HG02588 (cell line): ENCODE measurements around the gene ARHGAP4.

ENCODE experiments used
- ATAC-seq: cut with Tn5 transposase; IDR thresholded peaks from one replicate; pipeline ENCODE4 v1.9.1; 2021; ENCODE audit warnings: mild to moderate bottlenecking, moderate library complexity; ENCODE audit not compliant: unreplicated experiment

ARHGAP4 gene

DNA sequence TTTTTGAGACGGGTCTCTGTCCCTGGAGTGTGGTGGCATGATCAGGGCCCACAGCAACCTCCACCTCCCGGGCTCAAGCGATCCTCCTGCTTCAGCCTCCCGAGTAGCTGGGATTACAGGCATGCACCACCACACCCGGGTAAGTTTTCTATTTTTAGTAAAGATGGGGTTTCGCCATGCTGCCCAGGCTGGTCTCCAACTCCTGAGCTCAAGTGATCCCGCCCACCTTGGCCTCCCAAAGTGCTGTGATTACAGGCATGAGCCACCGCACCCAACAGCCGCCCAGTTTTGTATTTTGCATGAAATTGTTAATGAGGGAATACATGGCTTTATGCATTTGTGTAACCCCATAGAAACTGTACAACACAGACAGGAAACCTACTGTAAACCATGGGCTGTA, 2.8 kb upstream of the ARHGAP4 start:
- no peak for ATAC-seq

DNA sequence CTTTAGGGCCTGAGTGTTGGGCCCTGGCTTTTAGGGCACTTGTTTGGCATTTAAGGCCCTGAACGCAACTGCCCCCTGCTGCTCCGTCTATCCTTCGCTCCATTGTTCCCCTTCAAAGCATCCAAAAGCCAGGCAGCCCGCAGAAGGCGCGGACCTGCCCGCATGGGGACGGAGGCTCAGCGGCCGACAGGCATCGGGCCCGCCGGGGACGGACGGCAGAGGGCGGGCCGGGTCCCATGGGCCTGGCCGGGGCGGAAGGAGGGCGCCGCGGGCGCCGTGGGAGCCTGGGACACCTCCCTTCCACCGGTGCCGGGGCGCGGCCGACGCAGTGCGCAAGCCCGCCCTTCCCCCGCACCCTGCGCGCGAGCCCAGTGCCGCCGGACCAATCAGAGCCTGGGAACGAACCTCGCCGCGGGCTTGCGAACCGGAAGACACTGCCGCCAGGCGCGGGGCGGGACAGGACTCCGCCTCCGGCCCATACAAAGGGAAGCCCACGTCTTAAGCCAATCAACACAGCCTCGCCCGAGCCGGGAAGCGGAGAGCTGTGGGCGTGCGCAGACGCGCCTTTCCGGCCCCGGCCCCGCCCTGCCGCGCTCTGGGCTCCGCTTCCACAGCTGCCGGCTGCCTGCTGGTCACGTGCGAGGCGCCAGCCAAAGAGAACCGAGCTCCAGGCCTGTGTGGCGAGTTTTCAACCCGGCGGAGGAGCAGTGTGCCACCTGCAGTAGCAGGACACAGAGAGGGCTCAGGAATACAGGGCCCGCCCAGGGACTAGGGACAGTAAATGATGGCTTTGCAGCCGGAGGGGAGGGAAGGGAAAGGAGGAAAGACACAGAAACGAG, 2.1 kb upstream of the ARHGAP4 start:
- peak; percentile 65 for ATAC-seq

GRCh38 chrX:153927672-153927921, 1.5 kb upstream of the ARHGAP4 start:
- no peak for ATAC-seq

DNA sequence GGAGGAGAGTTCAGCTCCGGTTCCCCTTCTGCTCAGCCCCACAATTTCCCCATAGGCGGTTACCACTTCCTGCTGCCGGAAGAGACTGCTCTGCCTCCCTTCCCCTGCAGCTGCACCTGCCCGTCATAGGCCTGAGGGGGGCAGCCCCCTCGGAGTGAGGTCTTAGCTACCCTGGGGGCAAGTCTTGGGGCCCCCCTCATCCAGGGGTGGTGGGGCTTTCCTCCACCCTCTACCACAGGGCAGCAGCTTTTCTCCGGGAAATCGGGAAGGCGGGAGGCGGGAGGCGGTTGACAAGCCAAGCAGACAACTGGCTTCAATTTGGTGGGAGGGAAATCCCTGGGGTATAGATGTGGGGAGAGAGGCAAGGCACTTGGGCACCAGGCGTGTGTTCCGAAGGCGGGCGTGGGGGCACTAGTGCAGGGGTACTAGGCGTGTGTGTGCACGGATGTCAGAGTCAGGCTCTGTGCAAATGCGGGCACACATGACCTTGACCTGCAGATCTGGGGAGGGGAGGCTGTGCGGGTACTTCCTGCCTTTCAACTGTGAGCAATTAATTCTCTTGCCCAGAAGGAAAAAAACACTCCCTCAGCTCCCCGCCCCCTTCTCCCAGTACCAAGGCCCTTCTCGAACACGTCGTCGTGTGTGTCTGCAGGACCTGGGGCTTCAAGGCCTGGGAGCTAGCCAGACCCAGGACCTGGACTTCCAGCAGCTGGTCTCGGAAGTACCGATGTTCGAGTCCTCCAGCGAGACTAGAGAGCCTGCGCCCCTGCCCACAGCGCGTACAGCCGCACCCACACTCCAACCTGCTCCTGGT, 1.0 kb upstream of the ARHGAP4 start:
- peak; percentile 34 for ATAC-seq

GRCh38 chrX:153926552-153926857, 441 bp upstream of the ARHGAP4 start:
- ATAC-seq, result no peak

- no peak for ATAC-seq
Measured at GRCh38 chrX:153925387-153925738, 701 bp downstream of the ARHGAP4 start.

DNA sequence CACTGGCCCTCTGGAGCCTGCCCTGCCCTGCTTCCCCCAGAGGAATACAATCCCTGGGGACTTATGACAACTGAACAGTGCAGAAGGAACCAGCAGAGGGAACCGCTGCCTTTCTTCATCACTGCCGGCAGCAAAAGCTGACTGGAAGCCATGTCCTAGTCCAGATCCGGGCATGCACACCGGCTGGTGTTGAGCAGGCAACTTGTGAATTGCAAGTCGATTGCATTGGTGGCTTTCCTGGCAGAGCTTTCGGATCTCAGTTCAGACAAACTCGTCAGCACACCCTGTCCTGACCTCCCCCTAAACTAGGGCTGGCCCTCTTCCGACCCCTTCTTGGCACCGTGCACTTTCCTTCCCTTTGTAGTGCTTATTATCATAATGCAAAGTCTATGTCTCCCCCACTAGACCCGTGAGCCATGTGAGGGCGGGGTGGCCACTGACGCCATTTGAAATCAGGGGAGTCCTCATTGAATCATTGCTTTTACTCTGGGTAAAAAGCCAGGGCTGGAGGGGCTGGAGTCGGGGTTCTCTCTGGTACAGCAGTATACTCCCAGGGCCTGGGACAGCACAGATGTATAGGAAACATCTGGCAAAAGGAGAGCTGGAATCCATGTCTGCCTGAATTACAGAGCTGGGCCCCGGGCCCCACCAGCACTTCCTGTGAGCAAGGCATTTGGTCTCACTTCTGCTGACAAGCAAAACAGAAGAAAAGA, 1.8 kb downstream of the ARHGAP4 start:
- ATAC-seq, result no peak

- ATAC-seq, result no peak
Measured at GRCh38 chrX:153922932-153923857, 2.9 kb downstream of the ARHGAP4 start.

- no peak for ATAC-seq
Measured at GRCh38 chrX:153921511-153922446, 4.3 kb downstream of the ARHGAP4 start.

- ATAC-seq, result no peak
Measured at GRCh38 chrX:153921070-153921469, 5.0 kb downstream of the ARHGAP4 start.

DNA sequence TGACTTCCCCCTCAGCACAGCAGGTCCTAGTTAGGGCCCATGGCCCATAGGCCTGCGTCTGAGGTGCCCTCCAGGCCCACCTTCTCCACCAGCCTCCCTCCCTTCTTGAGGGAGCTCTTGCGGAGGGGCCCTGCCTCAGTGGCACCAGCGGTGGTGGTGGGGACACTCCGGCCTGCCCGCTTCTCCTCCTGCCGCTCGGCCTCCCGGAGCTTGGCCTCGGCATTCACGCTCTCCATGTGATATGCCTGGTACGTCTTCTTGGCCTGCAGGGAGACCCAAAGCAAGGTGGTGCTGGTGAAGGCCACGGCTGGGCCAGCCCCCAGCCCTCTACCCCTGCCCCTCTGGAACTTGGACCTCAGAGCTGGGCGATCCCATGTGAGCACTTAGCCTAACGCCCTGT, 5.5 kb downstream of the ARHGAP4 start:
- ATAC-seq, result no peak

- no peak for ATAC-seq
Measured at GRCh38 chrX:153919281-153919680, 6.8 kb downstream of the ARHGAP4 start.

DNA sequence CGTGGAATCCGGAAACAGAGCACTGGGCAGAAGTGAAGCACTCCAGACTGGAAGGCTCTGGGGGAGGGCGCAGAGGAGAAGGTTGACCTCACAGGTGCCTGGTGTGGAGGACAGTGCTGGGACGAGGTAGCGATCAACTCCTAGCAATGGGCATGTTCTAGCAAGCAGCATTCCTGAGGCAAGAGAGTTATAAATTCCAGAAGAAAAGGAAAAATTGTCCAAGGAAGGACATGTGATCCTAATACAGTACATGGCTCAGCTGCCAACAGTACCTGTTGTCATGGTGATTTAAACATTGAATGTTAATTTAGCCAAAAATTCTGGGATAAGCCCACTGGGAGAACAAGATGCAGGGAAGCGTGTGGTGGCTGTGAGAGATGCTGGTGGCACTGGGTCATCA, 8.2 kb downstream of the ARHGAP4 start:
- no peak for ATAC-seq

DNA sequence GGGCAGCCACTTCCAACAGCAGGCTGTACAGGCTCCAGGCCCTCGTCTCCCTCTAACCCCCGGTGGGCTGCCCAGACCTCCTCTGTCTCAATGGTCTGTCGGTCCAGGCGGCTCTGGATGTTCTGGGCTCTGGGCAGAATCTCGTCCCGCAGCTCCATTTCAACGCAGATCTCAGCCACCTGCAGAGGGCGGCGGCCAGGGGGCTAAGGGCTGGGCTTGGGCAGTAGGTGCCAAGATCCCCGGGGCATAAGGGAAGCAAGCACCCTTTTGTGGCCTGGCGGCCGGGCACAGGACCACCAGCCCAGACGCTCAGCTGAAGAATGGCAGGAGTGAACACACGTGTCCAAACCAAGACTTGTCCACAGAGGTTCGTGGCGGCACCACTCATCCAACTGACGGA, 12.4 kb downstream of the ARHGAP4 start:
- no peak for ATAC-seq

- no peak for ATAC-seq
Measured at GRCh38 chrX:153913211-153913610, 12.9 kb downstream of the ARHGAP4 start.

DNA sequence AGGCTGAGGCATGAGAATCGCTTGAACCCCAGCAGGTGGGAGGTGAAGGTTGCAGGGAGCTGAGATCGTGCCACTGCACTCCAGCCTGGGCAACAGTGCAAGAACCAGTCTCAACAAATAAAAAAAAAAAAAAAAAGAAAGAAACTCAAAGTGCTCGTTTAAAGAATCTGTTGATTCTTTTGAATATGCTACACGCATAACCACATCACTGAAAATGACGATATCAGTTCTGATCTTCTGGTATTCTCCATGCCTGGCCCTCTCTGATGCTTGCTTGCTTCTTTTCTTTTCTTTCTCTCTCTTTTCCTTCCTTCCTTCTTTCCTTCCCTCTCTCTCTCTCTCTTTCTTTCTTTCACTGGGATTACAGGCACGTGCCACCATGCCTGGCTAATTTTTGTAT, 14.3 kb downstream of the ARHGAP4 start:
- ATAC-seq, result no peak

DNA sequence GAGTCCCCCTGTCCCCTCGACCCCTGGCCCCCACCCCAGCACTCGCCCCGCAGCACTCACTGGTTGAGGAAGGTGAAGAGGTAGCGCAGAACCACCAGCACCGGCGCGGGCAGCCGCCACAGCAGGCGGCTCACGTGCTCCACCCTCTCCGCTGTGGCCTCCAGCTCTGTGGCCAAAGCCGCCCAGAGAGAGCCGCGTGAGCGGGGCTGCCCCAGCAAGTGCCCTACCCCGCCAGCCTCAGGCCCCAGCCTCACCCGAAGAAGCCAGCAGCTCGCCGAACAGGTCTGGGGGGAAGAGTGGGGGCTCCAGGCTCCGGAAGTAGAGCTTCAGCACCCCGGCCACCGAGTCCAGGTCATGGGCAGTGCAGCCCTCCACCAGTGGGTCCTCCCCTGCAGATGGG, 15.6 kb downstream of the ARHGAP4 start:
- ATAC-seq, result no peak

- no peak for ATAC-seq
Measured at GRCh38 chrX:153909980-153910360, 16.1 kb downstream of the ARHGAP4 start.

DNA sequence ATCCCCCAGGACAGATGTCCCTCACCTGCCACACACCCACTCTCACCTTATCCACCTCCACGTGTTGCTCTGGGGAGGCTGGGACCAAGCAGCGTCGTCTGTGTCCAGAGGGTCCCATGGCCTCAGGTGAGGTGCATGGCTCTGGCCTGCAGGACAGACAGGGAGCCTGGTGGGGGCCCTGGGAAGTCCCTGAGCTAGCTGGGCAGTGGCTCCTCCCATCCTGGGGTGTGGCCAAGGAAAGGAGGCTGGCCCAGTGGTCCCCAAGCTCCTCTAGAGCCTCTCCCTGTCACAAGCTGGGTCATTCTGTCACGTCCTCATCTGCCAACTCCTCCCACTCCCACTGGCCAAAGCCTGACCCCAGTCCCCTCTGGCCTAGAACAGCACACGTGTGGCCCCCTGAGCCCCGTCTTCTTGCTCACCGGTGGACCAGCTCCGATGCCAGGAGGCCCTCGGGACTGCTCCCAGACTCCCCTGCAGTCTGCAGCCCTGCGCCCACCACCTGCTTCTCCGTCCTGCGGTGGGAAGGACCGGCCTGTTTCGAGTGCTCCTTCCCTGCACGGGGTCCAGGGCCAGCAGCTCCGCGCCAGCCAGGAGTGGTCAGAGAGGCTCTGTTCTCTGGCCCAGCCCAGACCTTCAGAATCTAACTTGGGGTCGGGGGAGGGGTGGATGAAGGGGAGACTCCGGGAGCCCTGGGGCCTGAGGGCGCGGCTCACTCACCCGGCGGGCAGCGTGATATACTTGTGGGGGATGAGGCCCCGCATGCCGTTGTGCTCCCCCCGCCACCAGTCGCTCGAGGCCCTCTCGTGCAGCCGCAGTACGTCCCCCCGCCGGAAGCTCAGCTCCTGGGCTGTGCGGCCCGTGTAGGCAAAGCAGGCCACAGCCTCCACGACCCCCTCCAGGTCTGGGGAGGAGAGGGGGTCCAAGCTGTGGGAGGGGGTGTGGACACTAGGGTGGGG, 16.8 kb downstream of the ARHGAP4 start:
- no peak for ATAC-seq
